ENCODE data around the gene CROCC. TPM values are rescaled to one million over a fixed set of nuclear protein-coding genes. Genes with fewer than 3 reads are reported as not detected.
"Not testable (repeated sequence)": the region's sequence is repeated elsewhere in the genome, so short reads cannot be mapped to it uniquely, and the experiment has no call there.

Gene CROCC
- total RNA-seq, 2 experiments from 2014 or later = 36.3 to 54.1 TPM

- H3K9me2 ChIP-seq (ENCODE audit: insufficient read depth, low read length) = no peaks in the 10 kb centered on the region
- H3K4me3 ChIP-seq (ENCODE audit: low read depth, low read length, poor library complexity, severe bottlenecking) = no peak overlapping the region
- TF ChIP-seq EZH2phosphoT487 (IDR thresholded peaks at IDR 0.05; ENCODE audit: borderline replicate concordance, low read depth, low read length) (no peak), CTCF (conservative IDR thresholded peaks at IDR 0.05; ENCODE audit: low read length) (no peak)
- H2AFZ ChIP-seq (ENCODE audit: low read length) = no peak overlapping the region
- peaks cover 19% of the 10 kb centered on the region; the same call in 1 of the 2 replicates for H3K36me3 ChIP-seq (ENCODE audit: insufficient read depth, low read length)
- no peak overlapping the region for H3K4me2 ChIP-seq (ENCODE audit: low read length)
- no TSS peak for BruUV-seq (replicated peaks)
- H3K79me2 ChIP-seq (ENCODE audit: insufficient read depth, low read depth, low read length) = no peaks in the 10 kb centered on the region
- POLR2A ChIA-PET = interaction anchor here (0.5 kb wide), 1 partner anchor 1648 kb away, joined by 3 read pairs; no protein-coding TSS in a partner anchor
- CTCF ChIA-PET (ENCODE audit: unreplicated experiment) = no interaction called here
- no peak for DNase-seq (ENCODE audit: low spot score)
- no peak overlapping the region for H3K27ac ChIP-seq (ENCODE audit: low read depth, low read length, poor library complexity, severe bottlenecking)
- no peaks in the 10 kb centered on the region for H4K20me1 ChIP-seq (ENCODE audit: insufficient read depth, low read length)
- H3K9me3 ChIP-seq (ENCODE audit: low read length) = no peaks in the 10 kb centered on the region
- no peaks in the 10 kb centered on the region for H3K4me1 ChIP-seq (ENCODE audit: insufficient read depth, low read length, poor library complexity, severe bottlenecking)
- intact Hi-C loops (cut with micrococcal nuclease; ENCODE audit: unreplicated experiment) = no loop called here
Measured at GRCh38 chr1:16938351-16939321, 16.9 kb downstream of the CROCC start.

- H2AFZ ChIP-seq (ENCODE audit: low read length); H4K20me1 ChIP-seq (ENCODE audit: insufficient read depth, low read length); H3K9me3 ChIP-seq (ENCODE audit: low read length); H3K9me2 ChIP-seq (ENCODE audit: insufficient read depth, low read length); H3K4me2 ChIP-seq (ENCODE audit: low read length); intact Hi-C loops (cut with micrococcal nuclease; ENCODE audit: unreplicated experiment); H3K4me3 ChIP-seq (ENCODE audit: low read depth, low read length, poor library complexity, severe bottlenecking); H3K79me2 ChIP-seq (ENCODE audit: insufficient read depth, low read depth, low read length); DNase-seq (ENCODE audit: low spot score); CTCF ChIA-PET (ENCODE audit: unreplicated experiment); BruUV-seq (replicated peaks); H3K4me1 ChIP-seq (ENCODE audit: insufficient read depth, low read length, poor library complexity, severe bottlenecking); H3K27ac ChIP-seq (ENCODE audit: low read depth, low read length, poor library complexity, severe bottlenecking); POLR2A ChIA-PET: not testable (repeated sequence)
- peaks cover 16% of the 10 kb centered on the region; the same call in 1 of the 2 replicates for H3K36me3 ChIP-seq (ENCODE audit: insufficient read depth, low read length)
Measured at GRCh38 chr1:16939386-16940180, 17.9 kb downstream of the CROCC start.

- Histone ChIP-seq H3K27ac (ENCODE audit: low read depth, low read length, poor library complexity, severe bottlenecking) (no peak overlapping the region), H3K36me3 (ENCODE audit: insufficient read depth, low read length) (peaks cover 10% of the 10 kb centered on the region; the same call in 1 of the 2 replicates), H3K9me3 (ENCODE audit: low read length) (no peaks in the 10 kb centered on the region), H3K9me2 (ENCODE audit: insufficient read depth, low read length) (no peaks in the 10 kb centered on the region), H3K79me2 (ENCODE audit: insufficient read depth, low read depth, low read length) (no peaks in the 10 kb centered on the region), H3K4me3 (ENCODE audit: low read depth, low read length, poor library complexity, severe bottlenecking) (no peak overlapping the region), H4K20me1 (ENCODE audit: insufficient read depth, low read length) (no peaks in the 10 kb centered on the region), H3K4me1 (ENCODE audit: insufficient read depth, low read length, poor library complexity, severe bottlenecking) (no peaks in the 10 kb centered on the region), H2AFZ (ENCODE audit: low read length) (no peak overlapping the region), H3K4me2 (ENCODE audit: low read length) (no peak overlapping the region)
- intact Hi-C loops (cut with micrococcal nuclease; ENCODE audit: unreplicated experiment) = no loop called here
- POLR2A ChIA-PET = no interaction called here
- DNase-seq (ENCODE audit: low spot score) = no peak
- CTCF ChIA-PET (ENCODE audit: unreplicated experiment) = no interaction called here
- no peak for TF ChIP-seq CTCF (conservative IDR thresholded peaks at IDR 0.05; ENCODE audit: low read length)
- no peak for TF ChIP-seq EZH2phosphoT487 (IDR thresholded peaks at IDR 0.05; ENCODE audit: borderline replicate concordance, low read depth, low read length)
- BruUV-seq (replicated peaks) = no TSS peak
Measured at GRCh38 chr1:16944038-16944437, 22.3 kb downstream of the CROCC start.

GRCh38 chr1:16945512-16945911 is 23.8 kb downstream of the CROCC start:
- H4K20me1 ChIP-seq (ENCODE audit: insufficient read depth, low read length); H3K27ac ChIP-seq (ENCODE audit: low read depth, low read length, poor library complexity, severe bottlenecking); H3K4me2 ChIP-seq (ENCODE audit: low read length); H3K9me3 ChIP-seq (ENCODE audit: low read length); H2AFZ ChIP-seq (ENCODE audit: low read length); H3K4me1 ChIP-seq (ENCODE audit: insufficient read depth, low read length, poor library complexity, severe bottlenecking); H3K4me3 ChIP-seq (ENCODE audit: low read depth, low read length, poor library complexity, severe bottlenecking); POLR2A ChIA-PET; H3K9me2 ChIP-seq (ENCODE audit: insufficient read depth, low read length); intact Hi-C loops (cut with micrococcal nuclease; ENCODE audit: unreplicated experiment); H3K79me2 ChIP-seq (ENCODE audit: insufficient read depth, low read depth, low read length); DNase-seq (ENCODE audit: low spot score); BruUV-seq (replicated peaks): not testable (repeated sequence)
- CTCF ChIA-PET (ENCODE audit: unreplicated experiment) = interaction anchor here (0.8 kb wide), 1 partner anchor 15 kb away, joined by 3 read pairs; no protein-coding TSS in a partner anchor
- H3K36me3 ChIP-seq (ENCODE audit: insufficient read depth, low read length) = peaks cover 12% of the 10 kb centered on the region; the same call in 1 of the 2 replicates
